ENCODE results near the gene FAM174C. TPM values are rescaled to one million over a fixed set of nuclear protein-coding genes. Genes with fewer than 3 reads are reported as not detected.

Gene FAM174C
- total and polyA plus RNA-seq, 10 of the 15 experiments (the other 5 are each of a cell fraction or from before 2014, with no cell fraction given): 0.89 to 94.6 (median 43.6) TPM

GRCh38 chr19:1263188-1263587 lies 12.1 kb upstream of the FAM174C start:
- WGBS (ENCODE audit: insufficient coverage, insufficient replicate concordance, low lambda C conversion rate, missing lambda C conversion rate): 12% methylated on average over 5 of the region's 5 CpGs
- 0 out of 2 replicates have a peak, but pooled peaks have one; percentile 46 for TF ChIP-seq TCF12 (IDR thresholded peaks at IDR 0.05; ENCODE audit: low read depth, low read length)
- no peak for TF ChIP-seq LARP7 (IDR thresholded peaks at IDR 0.05)
- TF ChIP-seq PAX5 (IDR thresholded peaks at IDR 0.05; ENCODE audit: borderline replicate concordance, low read depth, low read length): peak; percentile 99
- peak; percentile 36 for TF ChIP-seq SP1 (IDR thresholded peaks at IDR 0.05; ENCODE audit: low read depth, low read length)
- peak; percentile 17 for TF ChIP-seq NR2F1 (conservative IDR thresholded peaks at IDR 0.05)
- peak in 1 of 2 experiments; percentile 92; a peak in 2 of 3 replicates for TF ChIP-seq EGR1 (IDR thresholded peaks at IDR 0.05; ENCODE audit: borderline replicate concordance in 1 of 2, low read depth in 2 of 2, low read length in 2 of 2)
- TF ChIP-seq MTA2 (IDR thresholded peaks at IDR 0.05; ENCODE audit: low read depth): no peak
- peak; percentile 33; the same call in 1 of the 2 replicates for TF ChIP-seq ATF7 (IDR thresholded peaks at IDR 0.05; ENCODE audit: low read depth)
- TF ChIP-seq BCL11A (IDR thresholded peaks at IDR 0.05; ENCODE audit: low read depth, low read length): no peak
- TF ChIP-seq CEBPB (IDR thresholded peaks at IDR 0.05; ENCODE audit: borderline replicate concordance in 1 of 2, low read depth in 2 of 2, low read length in 2 of 2): no peak
- TF ChIP-seq SKIL (IDR thresholded peaks at IDR 0.05; ENCODE audit: low read depth, poor library complexity, severe bottlenecking): peak; percentile 16
- TF ChIP-seq ZNF24 (IDR thresholded peaks at IDR 0.05): no peak
- no peak for TF ChIP-seq MYB (IDR thresholded peaks at IDR 0.05; ENCODE audit: borderline replicate concordance, low read depth, low read length)
- TF ChIP-seq TARDBP (IDR thresholded peaks at IDR 0.05; ENCODE audit: borderline replicate concordance): no peak
- 0 out of 2 replicates have a peak, but pooled peaks have one; percentile 31 for TF ChIP-seq MEF2A (IDR thresholded peaks at IDR 0.05; ENCODE audit: insufficient read depth, low read depth, low read length)
- no peak for TF ChIP-seq FOXK2 (IDR thresholded peaks at IDR 0.05)
- peak; percentile 78; the same call in 1 of the 2 replicates for TF ChIP-seq TBL1XR1 (IDR thresholded peaks at IDR 0.05; ENCODE audit: low read depth, low read length)
- TF ChIP-seq E2F8 (IDR thresholded peaks at IDR 0.05; ENCODE audit: low read depth, partially characterized antibody): no peak
- TF ChIP-seq BHLHE40 (IDR thresholded peaks at IDR 0.05; ENCODE audit: borderline replicate concordance in 1 of 2, low read depth in 2 of 2, low read length in 1 of 2): peak; percentile 12 to 59; a peak in 2 of 4 replicates
- peak; percentile 45; the same call in 1 of the 2 replicates for TF ChIP-seq CREM (IDR thresholded peaks at IDR 0.05; ENCODE audit: low read depth)
- no peak for TF ChIP-seq CBX5 (IDR thresholded peaks at IDR 0.05; ENCODE audit: low read depth)
- TF ChIP-seq ZNF274 (IDR thresholded peaks at IDR 0.05; ENCODE audit: insufficient read depth, insufficient read length): no peak

More at GRCh38 chr19:1263188-1263587, 12.1 kb upstream of the FAM174C start:
- Histone ChIP-seq H4K20me1 (ENCODE audit: control insufficient read depth, insufficient read depth) (no peaks in the 10 kb centered on the region), H3K27me3 (replicated peaks in 1 of 2; ENCODE audit: control insufficient read depth in 2 of 2, insufficient read depth in 2 of 2, low read length in 1 of 2) (no peaks in the 10 kb centered on the region), H3K4me2 (ENCODE audit: control insufficient read depth, insufficient read depth) (peak overlapping the region; percentile 97), H3K27ac (ENCODE audit: control insufficient read depth, insufficient read depth) (peak overlapping the region; percentile 43), H2AFZ (ENCODE audit: control insufficient read depth, low read depth, low read length) (no peak overlapping the region), H3K4me3 (peak overlapping the region; percentile 92; the same call in 1 of the 2 replicates), H3K36me3 (ENCODE audit: control insufficient read depth in 2 of 2, insufficient read depth in 2 of 2, low read length in 1 of 2) (no peaks in the 10 kb centered on the region), H3K4me1 (ENCODE audit: control insufficient read depth, insufficient read depth, low read length) (peaks cover 60% of the 10 kb centered on the region), H3K79me2 (ENCODE audit: control insufficient read depth, insufficient read depth, low read length) (peaks cover 31% of the 10 kb centered on the region), H3K9me3 (replicated peaks; ENCODE audit: control insufficient read depth, insufficient read depth, low read length) (no peaks in the 10 kb centered on the region), H3K9ac (ENCODE audit: control insufficient read depth, insufficient read depth, low read length) (no peak overlapping the region)
- ChIA-PET RAD21 (ENCODE audit: unreplicated experiment) (interaction anchor here (3.8 kb wide), 1 partner anchor 19 kb away, joined by 24 read pairs; no protein-coding TSS in a partner anchor), POLR2A (interaction anchor here (0.8 to 8.7 kb wide), 5 partner anchors 10 to 196 kb away, joined by 3 to 184 read pairs (median 11); partner anchors contain the start of genes ARHGAP45 and ATP5F1D), SMC1A (ENCODE audit: uncharacterized antibody, unreplicated experiment) (interaction anchor here (7.3 kb wide), 1 partner anchor 19 kb away, joined by 172 read pairs; the partner anchor contains the start of gene ATP5F1D), CTCF (interaction anchor here (1.5 to 7.2 kb wide), 2 partner anchors 10 to 20 kb away, joined by 11 to 363 read pairs; partner anchors contain the start of gene ATP5F1D)
- no TSS peak for BruUV-seq (replicated peaks)
- intact Hi-C loops (cut with micrococcal nuclease; ENCODE audit: unreplicated experiment): no loop called here
- ATAC-seq (no peak), DNase-seq (ENCODE audit: low read depth, low spot score) (no peak), FAIRE-seq (no peak)
- in situ Hi-C loops (cut with MboI): loop anchor here (10.0 kb wide), 1 partner anchor 822 kb away; no protein-coding TSS in a partner anchor

All from GM12878 (cell line).